Activated CD4-positive, CD25-positive, alpha-beta regulatory T cell treated with anti-CD3 and anti-CD28 coated beads, Interleukin-2, amount 50 U/mL, for 24 hours (primary cell): ENCODE measurements around the gene NBPF1.
"Not testable (repeated sequence)": the region's sequence is repeated elsewhere in the genome, so short reads cannot be mapped to it uniquely, and the experiment has no call there.

Experiments
- ATAC-seq, 2 donors: fragments of 150-1000 bp; cut with Tn5 transposase; one replicate each; pipeline ENCODE4 v1.10.0; 2021; ENCODE audit warnings: mild to moderate bottlenecking in 1 of 2, moderate library complexity in 1 of 2

Gene NBPF1

GRCh38 chr1:16641159-16641975 is 28.0 kb upstream of the NBPF1 start:
- not testable (repeated sequence) for ATAC-seq

- not testable (repeated sequence) for ATAC-seq
These were observed 26.0 kb upstream of the NBPF1 start for GRCh38 chr1:16639091-16640031.

DNA sequence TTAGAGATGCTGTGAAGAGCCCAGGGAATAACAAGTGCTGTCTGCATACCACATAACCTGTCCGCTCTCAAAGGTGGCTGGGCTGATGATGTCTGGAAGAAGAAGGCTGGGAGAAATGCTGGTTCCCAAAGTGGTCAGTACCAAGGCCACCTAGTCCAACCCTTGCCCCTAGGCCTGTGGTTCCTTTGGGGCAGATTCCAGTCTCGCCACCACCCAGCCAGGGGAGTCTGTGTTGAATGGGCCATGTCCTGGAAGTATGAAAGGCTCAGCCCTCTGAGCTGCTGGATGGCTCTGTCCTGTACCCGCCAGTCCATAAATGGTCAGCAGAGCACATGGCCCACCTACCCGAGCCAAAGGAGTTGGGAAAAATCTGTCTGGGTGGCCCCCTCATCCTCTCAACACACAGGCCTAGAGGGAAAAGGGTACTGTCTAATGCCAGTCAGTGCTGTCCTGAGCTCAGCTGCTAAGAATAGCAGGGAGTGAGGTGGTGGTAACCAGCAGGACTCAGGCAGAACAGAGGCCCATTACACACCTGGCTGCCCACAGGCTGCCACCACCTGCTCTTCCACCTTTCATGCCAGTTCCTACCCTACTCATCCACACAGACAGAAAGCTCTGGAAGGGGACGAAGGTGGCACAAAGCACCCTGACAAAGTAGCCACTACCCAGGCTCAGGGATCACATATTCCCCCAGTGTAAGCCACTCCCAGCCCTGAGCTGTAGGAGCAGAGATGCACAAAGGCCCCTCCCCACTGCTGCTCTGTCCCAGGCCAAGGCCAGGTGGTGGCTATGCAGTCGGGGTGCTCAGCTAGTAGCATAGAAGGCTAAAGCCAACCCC is 24.8 kb upstream of the NBPF1 start:
- ATAC-seq, result not testable (repeated sequence)

DNA sequence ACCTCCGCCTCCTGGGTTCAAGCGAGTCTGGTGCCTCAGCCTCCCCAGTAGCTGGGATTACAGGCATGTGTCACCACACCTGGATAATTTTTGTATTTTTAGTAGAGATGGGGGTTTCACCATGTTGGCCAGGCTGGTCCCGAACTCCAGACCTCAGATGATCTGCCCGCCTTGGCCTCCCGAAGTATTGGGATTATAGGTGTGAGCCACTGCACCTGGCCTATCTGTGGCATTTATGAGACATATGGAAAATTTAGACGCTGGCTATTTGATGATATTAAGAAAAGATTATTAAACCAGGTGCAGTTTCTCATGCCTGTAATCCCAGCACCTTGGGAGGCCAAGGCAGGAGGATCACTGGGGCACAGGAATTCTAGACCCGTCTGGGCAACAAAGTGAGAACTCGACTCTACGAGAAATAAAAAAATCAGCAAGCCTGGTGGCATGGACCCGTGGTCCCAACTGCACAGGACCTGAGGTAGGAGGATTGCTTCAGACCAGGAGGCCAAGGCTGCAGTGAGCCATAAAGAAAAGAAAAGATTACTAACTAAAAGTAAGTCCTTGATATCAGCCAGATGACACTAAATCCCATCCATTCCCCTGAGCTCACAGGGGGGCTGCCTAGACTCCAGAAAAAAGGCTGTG is 23.3 kb upstream of the NBPF1 start:
- ATAC-seq, result not testable (repeated sequence)

DNA sequence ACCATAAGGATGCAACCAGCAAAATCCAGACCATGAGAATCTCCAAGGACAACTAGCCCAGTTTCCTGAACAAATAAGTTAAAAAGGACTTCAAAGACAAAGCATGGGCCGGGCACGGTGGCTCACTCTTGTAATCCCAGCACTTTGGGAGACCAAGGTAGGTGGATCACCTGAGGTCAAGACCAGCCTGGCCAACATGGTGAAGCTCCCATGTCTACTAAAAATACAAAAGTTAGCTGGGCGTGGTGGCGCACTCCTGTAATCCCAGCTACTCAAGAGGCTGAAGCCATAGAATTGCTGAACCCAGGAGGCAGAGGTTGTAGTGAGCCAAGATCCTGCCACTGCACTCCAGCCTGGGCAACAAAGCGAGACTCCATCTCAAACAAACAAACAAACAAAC is 22.6 kb upstream of the NBPF1 start:
- ATAC-seq, result not testable (repeated sequence)

GRCh38 chr1:16633540-16634282 is 20.3 kb upstream of the NBPF1 start:
- ATAC-seq, result not testable (repeated sequence)

- ATAC-seq, result not testable (repeated sequence)
These were observed 18.9 kb upstream of the NBPF1 start for GRCh38 chr1:16632044-16632850.

DNA sequence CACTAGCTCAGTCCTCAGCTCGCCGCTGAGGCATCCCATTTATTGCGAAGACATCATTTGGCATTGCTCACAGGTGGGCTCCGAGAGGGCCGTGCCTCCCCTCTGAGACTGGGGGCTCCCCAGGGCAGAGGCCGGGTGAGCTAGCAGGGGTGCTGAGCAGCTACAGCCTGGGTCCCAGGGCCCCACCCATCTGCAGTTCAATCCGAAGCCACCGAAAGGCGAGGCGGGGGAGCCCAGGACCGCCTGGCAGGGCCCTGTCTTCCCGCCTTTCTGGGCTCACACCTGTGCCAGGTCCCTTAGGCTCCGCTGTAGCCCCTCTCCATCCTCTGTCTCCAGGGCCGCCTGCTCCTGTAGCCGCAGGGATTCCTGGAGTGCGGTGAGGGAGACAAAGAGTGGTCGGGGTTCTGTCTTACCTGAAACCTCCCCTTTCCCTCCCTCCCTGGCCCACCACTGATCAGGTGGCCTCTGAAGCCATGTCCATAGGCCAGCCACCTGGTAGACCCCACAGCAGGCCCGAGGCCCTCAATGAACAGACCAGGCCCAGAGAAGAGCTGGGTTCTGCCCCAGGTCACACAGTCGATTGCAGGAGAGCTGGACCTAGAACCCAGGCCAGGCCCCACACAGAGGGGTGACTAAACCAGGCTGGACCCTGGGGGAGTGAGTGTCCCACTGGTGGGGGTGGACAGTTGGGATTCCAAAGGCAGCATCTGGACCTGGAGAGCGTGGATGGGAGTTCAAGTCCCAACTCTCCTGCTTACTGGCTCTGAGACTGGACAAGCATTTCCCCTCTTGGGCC is 18.1 kb upstream of the NBPF1 start:
- ATAC-seq, result no peak

- no peak for ATAC-seq
These were observed 17.4 kb upstream of the NBPF1 start for GRCh38 chr1:16630661-16631247.

- ATAC-seq, result not testable (repeated sequence)
These were observed 16.7 kb upstream of the NBPF1 start for GRCh38 chr1:16629916-16630530.

DNA sequence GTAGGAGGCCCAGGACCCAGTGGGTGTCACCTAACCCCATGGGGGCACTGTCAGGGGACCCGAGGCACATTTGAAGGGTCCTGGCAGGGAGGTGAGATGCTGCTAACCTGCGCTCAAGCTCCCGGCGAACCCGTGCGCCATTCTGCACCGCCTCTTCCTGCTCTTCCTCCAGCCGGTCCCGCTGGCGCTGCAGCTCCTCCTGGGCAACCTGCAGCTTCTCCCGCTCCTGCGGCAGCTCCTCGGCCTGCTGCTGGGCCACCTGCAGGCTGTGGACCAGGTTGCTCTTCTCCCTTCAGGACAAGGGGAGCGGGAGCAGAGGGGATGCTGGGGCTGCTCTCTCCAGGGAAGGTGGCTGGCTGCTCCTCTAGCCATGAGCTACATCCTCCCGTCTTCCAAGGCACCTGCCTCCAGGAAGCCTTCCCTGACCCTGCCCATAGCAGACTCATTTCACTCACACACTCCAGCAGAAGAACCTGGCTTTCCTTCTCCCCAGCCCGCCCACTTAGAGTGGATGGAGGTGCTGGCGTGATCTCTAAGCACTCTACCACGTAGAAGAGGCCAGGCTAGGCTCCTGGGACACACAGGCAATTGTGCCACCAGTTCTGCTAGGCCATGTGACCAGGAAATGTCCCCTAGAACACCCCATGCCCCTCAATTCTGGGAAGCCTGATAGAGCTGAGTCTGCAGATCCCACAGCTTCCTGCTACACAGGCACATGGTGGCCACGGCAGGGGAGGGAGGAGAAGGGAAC is 15.2 kb upstream of the NBPF1 start:
- no peak for ATAC-seq

GRCh38 chr1:16626409-16626983 is 13.1 kb upstream of the NBPF1 start:
- not testable (repeated sequence) for ATAC-seq

DNA sequence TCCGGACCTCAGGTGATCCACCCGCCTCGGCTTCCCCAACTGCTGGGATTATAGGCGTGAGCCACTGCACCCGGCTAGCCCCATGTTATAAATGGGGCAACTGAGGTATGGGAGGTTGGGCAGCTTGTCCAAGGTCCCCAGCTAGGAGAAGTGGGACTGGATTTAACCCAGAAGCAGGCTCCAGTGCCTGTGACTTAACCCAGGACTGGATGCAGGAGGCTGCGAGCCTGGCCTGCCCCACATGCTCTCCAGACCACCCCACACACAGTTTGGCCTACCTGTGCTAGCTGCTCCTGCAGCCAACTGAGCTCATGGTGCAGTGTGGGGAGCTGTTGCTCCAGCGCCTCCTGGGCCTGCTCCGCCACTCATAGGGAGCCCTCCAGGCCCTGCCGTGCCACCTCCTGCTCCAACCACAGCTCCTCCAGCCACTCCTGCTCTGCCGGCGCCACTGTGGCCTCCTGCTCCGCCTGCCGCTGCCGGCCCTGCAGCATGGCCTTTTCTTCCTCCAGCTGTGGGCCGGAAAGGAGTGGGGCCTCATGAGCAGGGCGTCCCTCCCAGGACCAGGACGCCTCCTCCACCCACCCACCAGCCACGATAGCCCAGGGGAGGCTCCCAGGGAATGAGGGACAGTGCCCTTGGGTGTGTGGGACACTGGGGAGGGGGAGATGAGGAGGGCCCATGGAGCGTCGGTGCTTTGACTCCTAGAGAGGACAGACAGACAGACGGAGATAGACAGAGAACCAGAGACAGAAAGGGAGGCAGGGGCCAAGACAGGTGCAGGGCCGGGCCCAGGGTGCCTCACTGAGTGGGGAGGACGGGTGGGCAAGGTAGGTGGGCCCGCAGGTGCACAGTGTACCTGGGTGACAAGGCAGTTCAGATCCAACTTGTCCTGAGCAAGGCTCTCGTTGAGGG is 12.4 kb upstream of the NBPF1 start:
- no peak for ATAC-seq

DNA sequence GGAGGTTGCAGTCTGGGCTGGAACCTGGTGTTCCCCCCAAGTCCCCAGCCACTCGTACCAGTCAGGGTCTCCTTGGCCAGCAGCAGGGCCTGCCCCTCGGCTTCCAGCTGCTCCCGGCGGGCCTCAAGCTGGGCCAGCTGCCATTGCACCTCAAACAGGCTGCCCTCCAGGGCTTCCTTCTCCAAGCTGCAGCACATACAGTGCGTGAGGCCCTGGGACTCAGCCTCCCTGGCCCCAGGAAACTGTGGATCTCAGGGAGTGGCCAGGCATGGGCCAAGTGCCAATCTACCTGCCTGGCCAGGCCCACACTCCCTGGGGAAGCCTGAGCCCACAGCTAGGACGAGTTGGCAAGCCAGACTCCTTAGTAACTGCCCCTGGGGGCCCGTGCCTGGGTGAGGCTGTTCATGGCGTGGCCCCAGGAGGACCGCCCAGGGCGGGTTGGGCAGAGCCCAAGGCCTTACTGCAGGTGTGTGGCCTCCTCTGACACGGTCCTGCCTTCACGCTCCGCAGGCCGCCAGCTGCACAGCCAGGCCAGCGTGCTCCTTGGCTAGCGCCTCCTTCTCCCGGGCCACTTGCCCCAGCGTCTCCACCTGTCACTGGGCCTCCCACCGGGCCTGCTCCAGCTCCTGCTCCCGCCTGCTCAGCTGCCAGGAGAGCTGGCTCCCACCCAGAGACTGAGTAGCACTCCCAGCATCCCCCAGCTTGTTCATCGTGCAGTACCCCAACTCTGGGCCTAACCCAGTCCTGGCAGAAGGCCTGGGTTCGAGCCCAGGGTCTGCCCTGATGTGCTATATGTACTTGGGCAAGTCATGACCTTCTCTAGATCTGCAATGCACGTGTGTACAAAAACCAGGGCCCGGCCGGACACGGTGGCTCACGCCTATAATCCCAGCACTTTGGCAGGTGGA is 10.7 kb upstream of the NBPF1 start:
- not testable (repeated sequence) for ATAC-seq

DNA sequence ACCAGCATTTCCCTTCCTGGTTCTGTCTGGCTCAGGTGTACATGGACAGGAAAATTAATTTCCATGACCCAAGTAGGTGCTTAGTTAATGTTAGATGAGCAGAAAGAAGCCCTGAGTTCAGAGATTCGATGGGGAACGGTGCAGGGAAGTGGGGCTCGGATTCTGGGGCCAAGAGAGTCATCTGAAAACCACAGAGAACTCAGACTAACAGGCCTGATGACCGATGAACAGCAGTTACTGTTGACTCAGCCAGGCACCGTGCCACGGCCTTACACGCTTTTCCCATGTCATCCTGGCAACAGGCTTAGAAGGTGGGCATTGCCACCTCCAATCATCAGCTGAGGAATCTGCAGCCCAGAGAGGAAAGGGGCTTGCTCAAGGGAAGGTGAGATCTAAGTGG is 10.0 kb upstream of the NBPF1 start:
- not testable (repeated sequence) for ATAC-seq
